Right atrium auricular region (tissue), 2 donors: ENCODE results near the gene LHX1. TPM values are rescaled to one million over a fixed set of nuclear protein-coding genes. Genes with fewer than 3 reads are reported as not detected.

Experiments
- DNase-seq: peaks from one replicate; pipeline ENCODE4 v3.0.0-alpha.2; 2019; ENCODE audit warnings: low spot score
- H3K27ac ChIP-seq, 2 donors: fragments of 200-600 bp; sonication (generic); 1 replicate in 1 of 2; 2 replicates in 1 of 2; pipeline ENCODE4 v1.5.1; 2016 to 2019
- H3K27me3 ChIP-seq, 2 donors: fragments of 200-600 bp; sonication (generic); one replicate each; pipeline versions ENCODE4 v1.5.1 to v1.6.0; 2017 to 2019
- H3K36me3 ChIP-seq: fragments of 200-600 bp; sonication (generic); one replicate; pipeline ENCODE4 v1.5.1; 2016
- H3K4me1 ChIP-seq, 2 donors: fragments of 200-600 bp; sonication (generic); one replicate each; pipeline versions ENCODE4 v1.5.1 to v1.6.0; 2017 to 2019
- H3K4me3 ChIP-seq, 2 donors: fragments of 200-600 bp; sonication (generic); 1 replicate in 1 of 2; 2 replicates in 1 of 2; pipeline ENCODE4 v1.5.1; 2017 to 2019; ENCODE audit warnings: mild to moderate bottlenecking in 1 of 2, moderate library complexity in 1 of 2
- H3K9me3 ChIP-seq, 2 donors: fragments of 200-600 bp; sonication (generic); one replicate each; pipeline ENCODE4 v1.5.1; 2019
- total RNA-seq, 2 donors: library from RNA; depleted of rRNA; stranded (reverse); fragments of >200 nt; gene quantifications; one replicate each; pipeline ENCODE4 v1.1.0, GENCODE V29; 2016
- TF ChIP-seq, protein P1 (sequence below), 2 donors: fragments of 200-600 bp; sonication (generic); IDR thresholded peaks; one replicate each; pipeline ENCODE4 v1.5.1; 2019; ENCODE audit warnings: antibody characterized with exemption in 2 of 2

The LHX1 gene
- total RNA-seq, 2 donors from 2014 or later: not detected

DNA sequence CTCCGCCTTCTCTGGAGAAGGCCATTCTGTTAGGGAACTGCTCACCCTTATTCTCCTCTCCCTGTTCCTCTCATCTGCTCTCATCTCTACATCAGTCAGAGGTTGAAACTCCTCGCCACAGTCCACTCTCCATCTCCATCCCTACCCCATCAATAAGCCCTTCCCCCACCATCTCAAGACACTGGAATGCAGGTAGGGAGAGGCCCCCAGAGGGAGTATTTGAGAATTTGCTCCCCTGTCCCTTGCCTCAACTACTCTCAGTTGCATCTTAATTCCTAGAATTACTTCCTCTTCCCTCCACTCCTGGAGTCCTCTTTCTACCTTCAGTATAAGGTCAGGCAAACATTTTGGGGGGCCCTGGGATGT lies 9.4 kb downstream of the LHX1 start:
- no peaks in the 10 kb centered on the region for H3K9me3 ChIP-seq
- DNase-seq: no peak
- peaks cover 33 to 45% of the 10 kb centered on the region in 2 donors for H3K27me3 ChIP-seq
- no peak overlapping the region for H3K4me3 ChIP-seq
- TF ChIP-seq, protein P1, sequence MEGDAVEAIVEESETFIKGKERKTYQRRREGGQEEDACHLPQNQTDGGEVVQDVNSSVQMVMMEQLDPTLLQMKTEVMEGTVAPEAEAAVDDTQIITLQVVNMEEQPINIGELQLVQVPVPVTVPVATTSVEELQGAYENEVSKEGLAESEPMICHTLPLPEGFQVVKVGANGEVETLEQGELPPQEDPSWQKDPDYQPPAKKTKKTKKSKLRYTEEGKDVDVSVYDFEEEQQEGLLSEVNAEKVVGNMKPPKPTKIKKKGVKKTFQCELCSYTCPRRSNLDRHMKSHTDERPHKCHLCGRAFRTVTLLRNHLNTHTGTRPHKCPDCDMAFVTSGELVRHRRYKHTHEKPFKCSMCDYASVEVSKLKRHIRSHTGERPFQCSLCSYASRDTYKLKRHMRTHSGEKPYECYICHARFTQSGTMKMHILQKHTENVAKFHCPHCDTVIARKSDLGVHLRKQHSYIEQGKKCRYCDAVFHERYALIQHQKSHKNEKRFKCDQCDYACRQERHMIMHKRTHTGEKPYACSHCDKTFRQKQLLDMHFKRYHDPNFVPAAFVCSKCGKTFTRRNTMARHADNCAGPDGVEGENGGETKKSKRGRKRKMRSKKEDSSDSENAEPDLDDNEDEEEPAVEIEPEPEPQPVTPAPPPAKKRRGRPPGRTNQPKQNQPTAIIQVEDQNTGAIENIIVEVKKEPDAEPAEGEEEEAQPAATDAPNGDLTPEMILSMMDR (IDR thresholded peaks at IDR 0.05): no peak
- H3K36me3 ChIP-seq: peaks cover 5% of the 10 kb centered on the region
- H3K4me1 ChIP-seq: peaks cover 0 to 39% of the 10 kb centered on the region in 2 donors
- H3K27ac ChIP-seq: no peak overlapping the region

DNA sequence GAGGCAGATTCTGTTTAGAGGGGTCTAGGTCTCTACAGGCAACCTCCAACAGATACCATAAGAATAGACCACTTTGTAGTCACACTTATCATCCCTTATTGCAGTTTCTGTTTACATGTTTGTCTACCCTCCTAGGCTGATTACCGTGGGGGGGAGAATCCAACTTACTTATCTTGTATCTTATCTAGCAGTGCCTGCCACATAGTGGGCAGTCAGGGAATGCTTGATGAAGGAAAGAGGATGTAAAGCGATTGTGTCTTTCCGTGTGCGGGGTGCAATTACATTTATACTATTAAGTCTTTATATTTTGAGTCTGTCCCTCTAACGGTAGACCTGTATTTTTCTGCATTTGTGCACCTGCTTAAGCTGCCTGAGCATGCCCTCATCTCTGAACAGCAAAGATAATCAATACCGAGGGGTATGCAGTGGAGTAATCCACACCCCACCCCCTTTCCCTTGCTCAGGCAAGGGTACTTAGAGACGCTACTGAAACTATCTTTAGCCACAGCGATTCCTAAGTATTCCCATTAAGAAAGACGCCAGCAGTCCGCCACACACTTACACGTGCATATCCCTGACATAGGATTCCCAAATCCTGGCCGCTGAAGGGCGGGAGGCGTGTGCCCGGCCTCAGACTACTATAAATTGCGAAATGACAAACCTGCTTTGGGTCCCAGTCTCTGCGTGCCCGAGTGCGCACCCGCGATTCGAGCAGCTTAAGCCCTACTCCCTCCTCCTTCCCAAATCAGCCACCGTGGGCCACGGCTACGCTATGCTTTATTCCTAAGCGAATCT lies 10.8 kb downstream of the LHX1 start:
- peaks cover 13% of the 10 kb centered on the region for H3K36me3 ChIP-seq
- peaks cover 0 to 26% of the 10 kb centered on the region in 2 donors for H3K4me1 ChIP-seq
- no peaks in the 10 kb centered on the region for H3K9me3 ChIP-seq
- H3K27ac ChIP-seq: peak overlapping the region; percentile 81 to 88
- TF ChIP-seq, protein P1 (IDR thresholded peaks at IDR 0.05): no peak
- peaks cover 27 to 32% of the 10 kb centered on the region in 2 donors for H3K27me3 ChIP-seq
- DNase-seq: no peak
- peak overlapping the region; percentile 67 to 74 for H3K4me3 ChIP-seq

DNA sequence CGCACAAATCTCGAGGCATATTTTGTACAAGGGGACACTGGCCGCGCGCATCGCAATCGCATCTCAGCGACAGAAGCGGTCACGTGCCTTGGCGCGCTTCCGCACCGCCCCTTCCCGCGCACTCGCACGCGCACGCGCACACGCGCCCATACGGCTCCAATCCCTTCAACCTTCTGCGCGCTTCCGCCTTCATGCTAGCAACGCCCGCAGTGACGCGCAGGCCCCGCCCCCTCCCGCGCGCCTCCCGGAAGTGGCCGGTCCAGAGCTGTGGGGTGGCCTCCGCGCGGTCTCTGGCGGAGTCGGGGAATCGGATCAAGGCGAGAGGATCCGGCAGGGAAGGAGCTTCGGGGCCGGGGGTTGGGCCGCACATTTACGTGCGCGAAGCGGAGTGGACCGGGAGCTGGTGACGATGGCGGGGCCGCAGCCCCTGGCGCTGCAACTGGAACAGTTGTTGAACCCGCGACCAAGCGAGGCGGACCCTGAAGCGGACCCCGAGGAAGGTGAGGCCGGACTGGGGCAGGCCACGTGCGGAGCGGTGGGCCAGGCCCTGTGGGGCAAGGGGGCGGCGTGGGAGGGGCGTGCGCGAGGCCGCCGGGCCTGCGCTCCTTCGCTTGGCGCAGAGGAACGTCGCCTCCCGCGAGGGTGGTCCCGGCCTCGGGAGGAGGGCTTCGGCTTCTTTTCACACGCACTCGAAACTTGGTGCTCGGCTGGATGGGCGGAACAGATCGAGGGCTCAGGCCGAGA lies 11.6 kb downstream of the LHX1 start, which contains the start of gene AATF:
AATF (plus strand) TSS at position 238 of the 744 bp plus-strand sequence; CDS start at position 410, 172 bp downstream.
- Histone ChIP-seq H3K4me1 (peaks cover 0 to 23% of the 10 kb centered on the region in 2 donors), H3K27ac (peak within 1 kb of the TSS; percentile 81 to 88), H3K27me3 (peaks cover 21 to 26% of the 10 kb centered on the region in 2 donors), H3K4me3 (peak within 1 kb of the TSS; percentile 67 to 74), H3K36me3 (peaks cover 20% of the 10 kb centered on the region), H3K9me3 (no peaks in the 10 kb centered on the region)
- peak; percentile 97 for DNase-seq
- TF ChIP-seq, protein P1 (IDR thresholded peaks at IDR 0.05): peak in 1 of 2 donors; percentile 9

DNA sequence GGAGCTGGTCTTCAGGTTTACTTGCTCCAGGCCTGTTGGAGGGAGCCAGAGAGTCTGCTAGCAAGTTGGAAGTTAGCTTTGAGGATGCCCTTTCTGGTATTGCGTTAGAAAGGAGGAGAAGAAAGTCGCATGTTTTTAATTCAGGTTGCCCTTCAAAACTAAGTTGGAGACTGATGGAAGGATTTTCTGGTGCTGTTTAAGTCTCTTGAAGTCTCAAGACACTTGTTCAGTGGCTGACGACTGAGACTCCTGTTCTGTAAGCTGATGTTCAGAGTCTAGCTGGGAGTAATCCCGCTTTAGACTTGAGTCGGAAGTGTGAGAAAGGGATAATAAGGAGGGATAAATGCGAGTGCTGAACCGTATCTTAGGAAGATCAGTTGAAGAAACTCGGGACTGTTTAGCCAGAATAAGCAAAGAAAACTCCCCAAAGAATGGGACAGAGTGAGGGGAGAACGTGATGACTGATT lies 12.2 kb downstream of the LHX1 start:
- peaks cover 0 to 23% of the 10 kb centered on the region in 2 donors for H3K4me1 ChIP-seq
- H3K9me3 ChIP-seq: no peaks in the 10 kb centered on the region
- no peak for DNase-seq
- peak overlapping the region; percentile 81 to 88 for H3K27ac ChIP-seq
- TF ChIP-seq, protein P1 (IDR thresholded peaks at IDR 0.05): no peak
- peaks cover 21 to 24% of the 10 kb centered on the region in 2 donors for H3K27me3 ChIP-seq
- peak overlapping the region; percentile 67 to 74 for H3K4me3 ChIP-seq
- peaks cover 26% of the 10 kb centered on the region for H3K36me3 ChIP-seq

DNA sequence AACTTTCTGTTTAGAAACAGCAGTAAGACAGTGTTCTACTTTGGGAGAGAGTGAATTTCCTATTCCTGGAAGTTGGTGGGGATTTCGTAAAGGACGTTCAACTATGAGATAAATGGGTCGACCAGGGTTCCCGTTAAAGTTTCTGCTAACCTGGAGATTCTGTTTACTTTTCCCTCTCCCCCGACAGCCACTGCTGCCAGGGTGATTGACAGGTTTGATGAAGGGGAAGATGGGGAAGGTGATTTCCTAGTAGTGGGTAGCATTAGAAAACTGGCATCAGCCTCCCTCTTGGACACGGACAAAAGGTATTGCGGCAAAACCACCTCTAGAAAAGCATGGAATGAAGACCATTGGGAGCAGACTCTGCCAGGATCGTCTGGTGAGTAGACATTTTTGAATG lies 12.8 kb downstream of the LHX1 start:
- Histone ChIP-seq H3K27ac (no peak overlapping the region), H3K4me3 (peak overlapping the region; percentile 67 to 74), H3K27me3 (peaks cover 16 to 19% of the 10 kb centered on the region in 2 donors), H3K4me1 (peaks cover 0 to 23% of the 10 kb centered on the region in 2 donors), H3K9me3 (no peaks in the 10 kb centered on the region), H3K36me3 (peaks cover 30% of the 10 kb centered on the region)
- DNase-seq: no peak
- TF ChIP-seq, protein P1 (IDR thresholded peaks at IDR 0.05): no peak
